ENCODE measurements around the gene RHOU.

The RHOU gene

GRCh38 chr1:228794810-228795209 lies 59.5 kb downstream of the RHOU start:
- DNase-seq (ENCODE audit: insufficient read length, low spot score) = no peak
- no peak for FAIRE-seq
- TF ChIP-seq POLR2A (IDR thresholded peaks at IDR 0.05; ENCODE audit: low read depth, low read length) = no peak

GRCh38 chr1:228795596-228795995 lies 60.3 kb downstream of the RHOU start:
- DNase-seq (ENCODE audit: insufficient read length, low spot score) (no peak), FAIRE-seq (no peak)
- TF ChIP-seq POLR2A (IDR thresholded peaks at IDR 0.05; ENCODE audit: low read depth, low read length) = no peak
